K562 (cell line): ENCODE measurements around the gene SUSD3. TPM values are rescaled to one million over a fixed set of nuclear protein-coding genes. Genes with fewer than 3 reads are reported as not detected.

ENCODE experiments used
- ATAC-seq: fragments of 200-7000 bp; cut with Tn5 transposase; 3 replicates; pipeline ENCODE4 v1.9.1; 2020; ENCODE audit warnings: moderate library complexity
- BruUV-seq: library from RNA; stranded (reverse); fragments of 400-500 nt; replicated peaks from 2 replicates; lab custom pipeline; 2021; lab: Mats Ljungman, UMichigan
- CTCF ChIA-PET: fragments of 300-600 bp; formaldehyde crosslinking; extraction: SDS; loops from one replicate; lab custom pipeline; 2021; ENCODE audit warnings: low intra/inter-chr PET ratio; lab: Yijun Ruan, JAX
- POLR2A ChIA-PET: fragments of 300-600, 350-650 bp; sonication (Branson Sonifier 250); formaldehyde crosslinking; extraction: SDS; loops from one replicate; lab custom pipeline; 2021; ENCODE audit warnings: antibody characterized with exemption, inconsistent platforms; lab: Yijun Ruan, JAX
- DNase-seq, 4 experiments: peaks; one replicate each; pipeline versions ENCODE4 v3.0.0 to v3.0.0-alpha.2; 2011 to 2018; ENCODE audit warnings: low spot score in 3 of 4, mixed read lengths in 3 of 4; ENCODE audit errors: extremely low read depth in 1 of 4
- FAIRE-seq: peaks from 2 replicates; lab custom pipeline; 2011; peaks lifted over from hg19 to GRCh38; lab: Jason Lieb, UNC
- H2AFZ ChIP-seq: 2 replicates; pipeline ENCODE4 v1.6.0; 2011; ENCODE audit warnings: low read depth, low read length, control low read depth, inconsistent platforms
- H3K27ac ChIP-seq: fragments of 200-600 bp; 3 replicates; pipeline ENCODE4 v1.8.0; 2011; ENCODE audit warnings: low read depth, mild to moderate bottlenecking, control low read depth, inconsistent platforms, low read length, moderate library complexity, mixed read lengths; ENCODE audit errors: extremely low read depth
- H3K27me3 ChIP-seq, 2 experiments: fragments of 300-600 bp in 1 of 2; 2 replicates in 1 of 2; 3 replicates in 1 of 2; pipeline versions ENCODE4 v1.6.0 to v1.8.0; 2011; ENCODE audit warnings: inconsistent platforms in 2 of 2, low read length in 2 of 2, mild to moderate bottlenecking in 1 of 2, mixed read lengths in 1 of 2, moderate library complexity in 1 of 2; ENCODE audit not compliant: control insufficient read depth in 2 of 2, insufficient read depth in 2 of 2
- H3K36me3 ChIP-seq: fragments of 300-600 bp; 3 replicates; pipeline ENCODE4 v1.8.0; 2011; ENCODE audit warnings: mild to moderate bottlenecking, low read length, inconsistent platforms; ENCODE audit not compliant: control insufficient read depth, insufficient read depth
- H3K4me1 ChIP-seq, 2 experiments: fragments of 200-600 bp in 1 of 2; replicated peaks in 1 of 2; 2 replicates in 1 of 2; 3 replicates in 1 of 2; pipeline versions ENCODE4 v1.5.1 to v1.8.0; 2011; ENCODE audit warnings: inconsistent platforms in 2 of 2, low read length in 2 of 2, mild to moderate bottlenecking in 1 of 2, mixed read lengths in 1 of 2, moderate library complexity in 1 of 2; ENCODE audit not compliant: control insufficient read depth in 2 of 2, insufficient read depth in 2 of 2
- H3K4me2 ChIP-seq: 2 replicates; pipeline ENCODE4 v1.6.1; 2011; ENCODE audit warnings: low read length, control low read depth, inconsistent platforms, mixed read lengths; ENCODE audit not compliant: insufficient read depth
- H3K4me3 ChIP-seq: fragments of 200-600 bp; sonication (generic), shearing (Covaris generic); 2 replicates; pipeline ENCODE4 v1.5.1; 2016; ENCODE audit warnings: control low read depth, inconsistent platforms
- H3K79me2 ChIP-seq: fragments of 200-600 bp; 3 replicates; pipeline ENCODE4 v1.8.0; 2011; ENCODE audit warnings: low read length, inconsistent platforms; ENCODE audit not compliant: control insufficient read depth, insufficient read depth
- H3K9ac ChIP-seq, 2 experiments: 2 replicates each; pipeline versions ENCODE4 v1.6.0 to v1.6.1; 2011; ENCODE audit warnings: low read depth in 2 of 2, low read length in 2 of 2, control low read depth in 1 of 2, inconsistent platforms in 1 of 2, mild to moderate bottlenecking in 1 of 2, mixed read lengths in 1 of 2; ENCODE audit not compliant: insufficient read depth in 1 of 2
- H3K9me1 ChIP-seq: one replicate; pipeline ENCODE4 v1.6.0; 2011; ENCODE audit warnings: inconsistent platforms, mild to moderate bottlenecking, low read length, moderate library complexity; ENCODE audit not compliant: control insufficient read depth, insufficient read depth
- H3K9me3 ChIP-seq: replicated peaks from 2 replicates; pipeline ENCODE4 v1.5.1; 2011; ENCODE audit warnings: low read depth, low read length, inconsistent platforms; ENCODE audit not compliant: control insufficient read depth, insufficient read depth
- H4K20me1 ChIP-seq: replicated peaks from 2 replicates; pipeline ENCODE4 v1.6.1; 2011; ENCODE audit warnings: low read length, inconsistent platforms, mixed read lengths; ENCODE audit not compliant: control insufficient read depth, insufficient read depth
- ADNP ChIP-seq: fragments of 200-800 bp; sonication (Bioruptor generic); IDR thresholded peaks from 2 replicates; pipeline ENCODE4 v1.6.1; 2016; ENCODE audit warnings: missing genetic modification characterization, missing compliant biosample characterization
- EHMT2 ChIP-seq: fragments of 450-650 bp; IDR thresholded peaks from 2 replicates; pipeline ENCODE4 v1.6.1; 2018; ENCODE audit warnings: antibody characterized with exemption
- FOXO4 ChIP-seq: fragments of 450-650 bp; formaldehyde crosslinking; IDR thresholded peaks from 2 replicates; pipeline ENCODE4 v1.4.0; 2020; ENCODE audit warnings: mild to moderate bottlenecking, moderate library complexity
- GABPA ChIP-seq: fragments of 200-800 bp; sonication (Bioruptor generic); conservative IDR thresholded peaks from 2 replicates; pipeline ENCODE4 v1.6.1; 2016; ENCODE audit warnings: low read depth, missing genetic modification characterization, missing compliant biosample characterization
- GATA2 ChIP-seq: sonication (generic); formaldehyde crosslinking; IDR thresholded peaks from 2 replicates; pipeline ENCODE4 v1.4.0; 2020; ENCODE audit warnings: mild to moderate bottlenecking, missing genetic modification reagents
- HDAC2 ChIP-seq: fragments of 450-650 bp; IDR thresholded peaks from 2 replicates; pipeline ENCODE4 v1.6.1; 2016; ENCODE audit warnings: mild to moderate bottlenecking
- KDM5B ChIP-seq: fragments of 200-600 bp; sonication (generic); IDR thresholded peaks from 2 replicates; pipeline ENCODE4 v1.6.1; 2012; ENCODE audit warnings: low read depth, mild to moderate bottlenecking, moderate library complexity, low read length, control low read depth, inconsistent platforms; ENCODE audit not compliant: insufficient replicate concordance
- LCOR ChIP-seq: sonication (generic); formaldehyde crosslinking; IDR thresholded peaks from 2 replicates; pipeline ENCODE4 v1.8.0; 2022; ENCODE audit warnings: mild to moderate bottlenecking, missing genetic modification reagents
- MEF2D ChIP-seq: conservative IDR thresholded peaks from 2 replicates; pipeline ENCODE4 v1.6.1; 2016; ENCODE audit warnings: low read depth, missing genetic modification characterization, missing compliant biosample characterization
- PHF8 ChIP-seq: fragments of 200-600 bp; sonication (generic); IDR thresholded peaks from 2 replicates; pipeline ENCODE4 v1.6.1; 2012; ENCODE audit warnings: mixed run types, mild to moderate bottlenecking, inconsistent platforms, low read length, moderate library complexity, borderline replicate concordance
- RBFOX2 ChIP-seq: fragments of 200-400 bp; formaldehyde crosslinking; IDR thresholded peaks from 2 replicates; pipeline ENCODE4 v1.6.1; 2017; ENCODE audit warnings: low read depth, mild to moderate bottlenecking, low read length, moderate library complexity
- SETDB1 ChIP-seq: IDR thresholded peaks from one replicate; pipeline ENCODE4 v1.6.1; 2012; ENCODE audit warnings: low read length, control low read depth, inconsistent platforms
- SMARCE1 ChIP-seq: fragments of 450-650 bp; IDR thresholded peaks from 2 replicates; pipeline ENCODE4 v1.7.1; 2016; ENCODE audit warnings: mild to moderate bottlenecking
- TEAD2 ChIP-seq: fragments of 450-650 bp; IDR thresholded peaks from 2 replicates; pipeline ENCODE4 v1.6.1; 2016; ENCODE audit warnings: missing genetic modification characterization, control low read depth, missing compliant biosample characterization
- ZEB2 ChIP-seq: fragments of 450-650 bp; IDR thresholded peaks from 2 replicates; pipeline ENCODE4 v1.6.1; 2016
- ZFX ChIP-seq: sonication (generic); formaldehyde crosslinking; IDR thresholded peaks from 2 replicates; pipeline ENCODE4 v1.8.0; 2022; ENCODE audit warnings: mild to moderate bottlenecking, missing genetic modification reagents, moderate library complexity
- ZNF584 ChIP-seq: fragments of 200-800 bp; sonication (Bioruptor generic); IDR thresholded peaks from 2 replicates; pipeline ENCODE4 v1.6.1; 2016; ENCODE audit warnings: low read depth, mild to moderate bottlenecking, missing genetic modification characterization, missing compliant biosample characterization
- WGBS: fragments of 100-300 bp; shearing (Covaris generic); methylation state at CpG from one replicate; pipeline ENCODE4 v1.1.6; 2016; ENCODE audit warnings: low coverage, mixed read lengths; ENCODE audit not compliant: insufficient coverage; ENCODE audit errors: missing lambda C conversion rate; 5-methylcytosine and 5-hydroxymethylcytosine counted together
- in situ Hi-C: fragments of 300-500 bp; cut with MboI; formaldehyde crosslinking; loops from 4 replicates; pipeline ENCODE4 v1.15.0; 2018; ENCODE audit warnings: inconsistent platforms, mixed read lengths
- intact Hi-C: fragments of 100-400 bp; cut with micrococcal nuclease; formaldehyde crosslinking; loops from 2 replicates; pipeline ENCODE4 v1.14.2; 2022
- polyA plus RNA-seq, 8 experiments: library from polyadenylated mRNA; depleted of rRNA in 4 of 8; stranded (reverse) in 5 of 8; unstranded in 3 of 8; fragments of >200 nt; fragmentation: Nextera tagmentation in 2 of 8; fragmentation: Illumina TruSeq in 1 of 8; extraction: Ambion mirVana in 2 of 8; extraction: Trizol in 1 of 8; gene quantifications; 2 replicates each; pipeline versions ENCODE4 v1.2.1 to v1.2.3, GENCODE V29; 2011 to 2014; ENCODE audit warnings: inconsistent platforms in 1 of 8, missing spikeins in 1 of 8
- total RNA-seq, 7 experiments: library from RNA; depleted of rRNA in 6 of 7; stranded (reverse); fragments of >200 nt in 6 of 7; fragmentation: Illumina TruSeq in 2 of 7; extraction: Trizol in 2 of 7; gene quantifications; 2 replicates each; pipeline versions ENCODE4 v1.2.1 to v1.2.3, GENCODE V29; 2011 to 2021; ENCODE audit warnings: low replicate concordance in 1 of 7
- TF ChIP-seq, protein P1 (sequence below): fragments of 450-650 bp; formaldehyde crosslinking; IDR thresholded peaks from 2 replicates; pipeline ENCODE4 v1.4.0; 2020; ENCODE audit warnings: mild to moderate bottlenecking, moderate library complexity
- TF ChIP-seq, protein P2 (sequence below): IDR thresholded peaks from 2 replicates; pipeline ENCODE4 v1.6.1; 2016; ENCODE audit warnings: missing genetic modification characterization, missing compliant biosample characterization

The SUSD3 gene
- total and polyA plus RNA-seq, 9 of the 15 experiments (the other 6 are each of a cell fraction or from before 2014, with no cell fraction given), result 1.3 to 21.7 (median 11.4) TPM

DNA sequence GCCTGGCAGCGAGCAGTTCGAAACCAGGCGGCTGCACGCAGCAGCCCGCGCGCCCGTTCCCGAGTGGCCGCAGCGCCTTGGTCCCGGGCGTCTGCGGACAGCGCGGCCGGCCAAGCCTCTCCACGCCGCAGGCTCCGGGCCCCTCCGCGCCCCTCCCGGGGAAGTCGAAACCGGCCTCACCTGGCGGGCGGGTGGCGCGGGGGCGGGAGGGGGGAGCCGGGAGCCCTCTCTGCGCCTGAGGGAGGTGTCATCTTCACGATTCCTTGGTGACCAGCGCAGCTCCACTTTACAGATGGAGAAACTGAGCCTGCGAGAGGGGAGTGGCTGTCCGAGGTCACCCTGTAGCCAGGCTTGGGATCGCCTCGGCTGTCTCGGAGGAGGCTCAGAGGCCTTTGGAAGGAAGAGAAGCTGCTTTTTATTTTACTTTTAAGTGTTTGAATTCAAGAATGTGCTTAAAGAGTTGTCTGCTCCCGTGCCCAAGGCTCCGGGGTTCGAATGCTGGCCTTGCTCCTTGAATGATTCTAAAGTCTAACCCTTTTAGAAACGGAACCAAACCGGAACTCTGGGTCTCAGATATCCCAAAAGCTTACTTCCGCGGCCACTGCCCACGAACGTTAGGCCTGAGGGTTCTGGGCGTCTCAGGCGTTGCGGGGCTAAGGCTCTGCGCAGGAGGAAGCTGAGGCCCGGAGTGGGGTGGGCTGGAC, 662 bp downstream of the SUSD3 start:
- intact Hi-C loops (no loop called here), in situ Hi-C loops (no loop called here)
- Histone ChIP-seq H3K36me3 (no peaks in the 10 kb centered on the region; the same call in 2 of the 3 replicates), H3K9me3 (no peaks in the 10 kb centered on the region), H3K9me1 (no peaks in the 10 kb centered on the region), H3K27ac (peak overlapping the region; percentile 73), H3K4me1 (peaks cover 41 to 57% of the 10 kb centered on the region in 2 experiments), H3K4me3 (peak overlapping the region; percentile 56), H3K27me3 (no peaks in the 10 kb centered on the region), H4K20me1 (no peaks in the 10 kb centered on the region), H3K79me2 (peaks cover 28% of the 10 kb centered on the region), H3K4me2 (peak overlapping the region; percentile 76), H3K9ac (peak overlapping the region; percentile 64 to 94), H2AFZ (peak overlapping the region; percentile 79)
- no TSS peak for BruUV-seq
- ChIA-PET POLR2A (interaction anchor here (0.6 to 1.2 kb wide), 4 partner anchors 10 to 393 kb away, joined by 3 read pairs; partner anchors contain the start of gene FAM120A), CTCF (no interaction called here)
- DNase-seq (peak; percentile 39 to 72 (median 68)), FAIRE-seq (peak; percentile 32), ATAC-seq (peak; percentile 51)
- WGBS, result 9% methylated on average over 29 of the region's 53 CpGs
- TF ChIP-seq SETDB1 (no peak), ZFX (CRISPR knock-in tag) (peak; percentile 29; the same call in 1 of the 2 replicates), EHMT2 (no peak), RBFOX2 (0 out of 2 replicates have a peak, but pooled peaks have one; percentile 25), GABPA (tag) (no peak), FOXO4 (CRISPR knock-in tag) (no peak), PHF8 (peak; percentile 1; the same call in 1 of the 2 replicates), ADNP (tag) (peak; percentile 96), HDAC2 (peak; percentile 21; the same call in 1 of the 2 replicates), GATA2 (no peak), MEF2D (tag) (0 out of 2 replicates have a peak, but pooled peaks have one; percentile 29), ZNF584 (CRISPR knock-in tag) (no peak), KDM5B (peak; percentile 31), SMARCE1 (no peak), ZEB2 (no peak), LCOR (CRISPR knock-in tag) (no peak), TEAD2 (no peak)
- TF ChIP-seq, protein P1, sequence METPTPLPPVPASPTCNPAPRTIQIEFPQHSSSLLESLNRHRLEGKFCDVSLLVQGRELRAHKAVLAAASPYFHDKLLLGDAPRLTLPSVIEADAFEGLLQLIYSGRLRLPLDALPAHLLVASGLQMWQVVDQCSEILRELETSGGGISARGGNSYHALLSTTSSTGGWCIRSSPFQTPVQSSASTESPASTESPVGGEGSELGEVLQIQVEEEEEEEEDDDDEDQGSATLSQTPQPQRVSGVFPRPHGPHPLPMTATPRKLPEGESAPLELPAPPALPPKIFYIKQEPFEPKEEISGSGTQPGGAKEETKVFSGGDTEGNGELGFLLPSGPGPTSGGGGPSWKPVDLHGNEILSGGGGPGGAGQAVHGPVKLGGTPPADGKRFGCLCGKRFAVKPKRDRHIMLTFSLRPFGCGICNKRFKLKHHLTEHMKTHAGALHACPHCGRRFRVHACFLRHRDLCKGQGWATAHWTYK (CRISPR knock-in tag), result 0 out of 2 replicates have a peak, but pooled peaks have one; percentile 6
- TF ChIP-seq, protein P2, sequence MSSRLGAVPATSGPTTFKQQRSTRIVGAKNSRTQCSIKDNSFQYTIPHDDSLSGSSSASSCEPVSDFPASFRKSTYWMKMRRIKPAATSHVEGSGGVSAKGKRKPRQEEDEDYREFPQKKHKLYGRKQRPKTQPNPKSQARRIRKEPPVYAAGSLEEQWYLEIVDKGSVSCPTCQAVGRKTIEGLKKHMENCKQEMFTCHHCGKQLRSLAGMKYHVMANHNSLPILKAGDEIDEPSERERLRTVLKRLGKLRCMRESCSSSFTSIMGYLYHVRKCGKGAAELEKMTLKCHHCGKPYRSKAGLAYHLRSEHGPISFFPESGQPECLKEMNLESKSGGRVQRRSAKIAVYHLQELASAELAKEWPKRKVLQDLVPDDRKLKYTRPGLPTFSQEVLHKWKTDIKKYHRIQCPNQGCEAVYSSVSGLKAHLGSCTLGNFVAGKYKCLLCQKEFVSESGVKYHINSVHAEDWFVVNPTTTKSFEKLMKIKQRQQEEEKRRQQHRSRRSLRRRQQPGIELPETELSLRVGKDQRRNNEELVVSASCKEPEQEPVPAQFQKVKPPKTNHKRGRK, result no peak
